Measurements from ENCODE around the gene SCYGR5.

DNA sequence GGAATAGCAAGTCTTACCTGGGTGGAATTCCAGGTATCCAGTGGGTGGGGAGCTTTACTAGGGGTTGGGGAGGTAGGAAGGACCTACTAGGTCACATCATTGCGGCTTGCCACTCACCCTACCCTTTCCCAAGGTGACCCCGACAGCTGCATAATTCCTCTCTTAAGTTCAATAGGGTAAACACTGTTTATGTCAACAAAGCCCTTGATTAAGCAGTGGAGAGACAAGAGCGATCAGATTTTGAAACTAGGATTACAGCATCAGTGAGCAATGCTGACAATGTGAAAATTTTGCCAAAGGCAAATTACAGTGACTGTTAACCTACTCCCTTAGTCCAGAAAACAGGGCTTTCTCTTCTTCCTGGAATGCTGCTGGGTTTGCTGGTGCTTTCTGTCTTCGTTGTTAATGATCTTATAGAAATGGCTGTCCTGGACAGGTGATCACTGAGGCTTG is 36.7 kb downstream of the SCYGR5 start:
- TF ChIP-seq CTCF (IDR thresholded peaks at IDR 0.05 in 8 of 11, conservative IDR thresholded peaks at IDR 0.05 in 3 of 11) (no peak), POLR2A (IDR thresholded peaks at IDR 0.05) (no peak), POLR2AphosphoS5 (IDR thresholded peaks at IDR 0.05) (no peak)
